ENCODE data around the gene VSX1.

Gene VSX1

DNA sequence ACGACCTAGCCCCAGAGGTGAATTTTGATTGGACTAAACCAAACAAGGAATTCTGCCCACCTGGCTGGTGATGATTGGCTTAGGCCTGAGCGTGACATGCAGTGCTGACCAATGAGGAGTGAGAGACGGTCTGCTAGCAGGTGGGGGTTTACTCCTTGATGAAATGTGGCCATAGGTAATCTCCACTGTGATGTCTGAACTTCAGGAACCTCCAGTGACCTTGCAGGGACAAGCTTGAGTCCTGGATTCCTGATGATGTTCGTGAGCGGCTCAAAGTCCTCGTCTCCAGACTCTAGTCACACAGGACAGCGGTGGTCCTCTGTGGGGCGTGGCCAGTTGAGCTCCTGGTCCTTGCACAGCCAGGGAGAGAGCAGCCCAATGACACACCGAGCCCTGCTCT is 8.4 kb downstream of the VSX1 start:
- Histone ChIP-seq H3K36me3 (ENCODE audit: control insufficient read depth in 1 of 2, insufficient read depth in 2 of 2, low read length in 2 of 2) (no peaks in the 10 kb centered on the region), H2BK5ac (ENCODE audit: low read depth, low read length, poor library complexity) (no peak overlapping the region), H3K79me1 (ENCODE audit: low read length) (no peaks in the 10 kb centered on the region), H3K23ac (ENCODE audit: low read length) (no peak overlapping the region), H2BK120ac (ENCODE audit: insufficient read depth, low read length, poor library complexity) (no peak overlapping the region), H2AFZ (ENCODE audit: insufficient read depth, low read length, poor library complexity) (no peak overlapping the region), H3K18ac (ENCODE audit: low read length) (no peak overlapping the region), H3K9ac (ENCODE audit: low read length) (no peak overlapping the region), H3K4me3 (ENCODE audit: low read depth, low read length) (no peak overlapping the region), H3K4me2 (ENCODE audit: low read length) (no peak overlapping the region), H3K79me2 (ENCODE audit: control insufficient read depth, insufficient read depth, low read length, poor library complexity) (no peaks in the 10 kb centered on the region), H4K8ac (ENCODE audit: low read depth, low read length) (no peak overlapping the region), H4K12ac (ENCODE audit: low read depth, low read length) (no peak overlapping the region), H2AK5ac (ENCODE audit: low read length) (no peak overlapping the region), H3K27ac (ENCODE audit: low read depth, low read length) (no peak overlapping the region), H3K4me1 (ENCODE audit: control insufficient read depth in 1 of 2, insufficient read depth in 2 of 2, low read length in 2 of 2) (no peaks in the 10 kb centered on the region), H3K9me3 (ENCODE audit: insufficient read depth, low read depth, low read length) (peaks cover 2% of the 10 kb centered on the region), H2BK12ac (ENCODE audit: low read length) (no peak overlapping the region), H3K14ac (ENCODE audit: low read length) (no peak overlapping the region), H3K4ac (ENCODE audit: low read depth, low read length) (no peak overlapping the region), H4K91ac (ENCODE audit: low read depth, low read length) (no peak overlapping the region), H3K27me3 (ENCODE audit: insufficient read depth, low read length) (peaks cover 14% of the 10 kb centered on the region)
- no peak for DNase-seq
- no CpG with 5 or more reads among the region's 9 CpGs for WGBS (ENCODE audit: extremely low coverage, insufficient coverage, insufficient read length)

DNA sequence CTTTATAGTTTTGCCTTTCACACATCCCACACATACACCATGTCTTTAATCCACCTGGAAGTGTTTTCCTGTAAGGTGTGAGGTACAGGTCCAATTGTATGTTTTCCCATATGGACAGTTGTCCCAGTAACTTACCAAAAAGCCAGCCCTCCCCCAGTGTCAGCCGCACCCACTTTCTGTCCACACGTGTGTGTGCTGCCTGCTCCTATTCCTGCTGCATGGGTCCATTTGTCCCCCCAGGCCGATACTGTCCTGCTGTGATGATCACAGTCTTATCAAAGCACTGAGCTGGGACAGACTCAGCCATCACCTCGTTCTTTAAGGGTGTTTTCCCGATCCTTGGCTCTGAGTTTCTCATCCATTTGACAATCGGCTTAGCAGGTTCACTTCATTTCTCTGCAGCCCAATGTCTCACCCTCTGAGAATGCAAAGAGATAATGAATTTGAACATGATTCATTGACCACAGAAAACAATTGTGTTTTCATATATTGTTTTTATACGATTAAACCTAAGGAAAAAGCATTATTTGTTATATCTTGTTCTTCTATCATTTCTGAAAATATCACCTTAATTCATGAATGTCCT is 9.6 kb downstream of the VSX1 start:
- no peak overlapping the region for H3K9ac ChIP-seq (ENCODE audit: low read length)
- peaks cover 8% of the 10 kb centered on the region for H3K9me3 ChIP-seq (ENCODE audit: insufficient read depth, low read depth, low read length)
- H2BK12ac ChIP-seq (ENCODE audit: low read length), result no peak overlapping the region
- no peak overlapping the region for H3K18ac ChIP-seq (ENCODE audit: low read length)
- no peak overlapping the region for H2BK5ac ChIP-seq (ENCODE audit: low read depth, low read length, poor library complexity)
- DNase-seq, result no peak
- H3K27ac ChIP-seq (ENCODE audit: low read depth, low read length), result no peak overlapping the region
- no peaks in the 10 kb centered on the region for H3K4me1 ChIP-seq (ENCODE audit: control insufficient read depth in 1 of 2, insufficient read depth in 2 of 2, low read length in 2 of 2)
- H3K36me3 ChIP-seq (ENCODE audit: control insufficient read depth in 1 of 2, insufficient read depth in 2 of 2, low read length in 2 of 2), result no peaks in the 10 kb centered on the region
- no peak overlapping the region for H4K8ac ChIP-seq (ENCODE audit: low read depth, low read length)
- H3K4me2 ChIP-seq (ENCODE audit: low read length), result no peak overlapping the region
- H3K79me1 ChIP-seq (ENCODE audit: low read length), result no peaks in the 10 kb centered on the region
- no peak overlapping the region for H2AK5ac ChIP-seq (ENCODE audit: low read length)
- WGBS (ENCODE audit: extremely low coverage, insufficient coverage, insufficient read length), result no CpG with 5 or more reads among the region's 7 CpGs
- H3K79me2 ChIP-seq (ENCODE audit: control insufficient read depth, insufficient read depth, low read length, poor library complexity), result no peaks in the 10 kb centered on the region
- no peak overlapping the region for H3K23ac ChIP-seq (ENCODE audit: low read length)
- no peak overlapping the region for H4K91ac ChIP-seq (ENCODE audit: low read depth, low read length)
- H3K14ac ChIP-seq (ENCODE audit: low read length), result no peak overlapping the region
- H3K4ac ChIP-seq (ENCODE audit: low read depth, low read length), result no peak overlapping the region
- no peak overlapping the region for H2BK120ac ChIP-seq (ENCODE audit: insufficient read depth, low read length, poor library complexity)
- no peak overlapping the region for H3K4me3 ChIP-seq (ENCODE audit: low read depth, low read length)
- H3K27me3 ChIP-seq (ENCODE audit: insufficient read depth, low read length), result peaks cover 8% of the 10 kb centered on the region
- H4K12ac ChIP-seq (ENCODE audit: low read depth, low read length), result no peak overlapping the region
- no peak overlapping the region for H2AFZ ChIP-seq (ENCODE audit: insufficient read depth, low read length, poor library complexity)

DNA sequence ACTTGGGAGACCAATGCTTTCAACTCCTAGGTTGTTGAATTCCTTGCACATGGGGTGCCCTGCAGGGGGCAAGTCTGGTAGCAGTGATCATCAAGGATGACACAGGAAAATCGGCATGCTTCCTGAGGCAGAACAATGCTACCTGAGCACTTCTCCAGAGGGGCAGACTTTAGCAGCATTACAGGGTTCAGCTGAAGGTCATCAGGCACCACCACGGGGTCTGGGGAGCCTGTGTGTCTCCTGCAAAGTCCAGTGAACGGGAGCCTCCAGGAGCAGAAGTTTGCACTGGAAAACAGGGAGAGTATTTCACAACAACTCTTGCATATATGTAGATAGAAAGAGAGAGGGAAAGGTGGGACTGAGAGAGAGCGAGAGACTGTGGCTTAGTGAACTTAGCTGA is 10.2 kb downstream of the VSX1 start:
- no peak overlapping the region for H3K9ac ChIP-seq (ENCODE audit: low read length)
- no peak overlapping the region for H3K23ac ChIP-seq (ENCODE audit: low read length)
- no peak overlapping the region for H2BK5ac ChIP-seq (ENCODE audit: low read depth, low read length, poor library complexity)
- H3K79me2 ChIP-seq (ENCODE audit: control insufficient read depth, insufficient read depth, low read length, poor library complexity), result no peaks in the 10 kb centered on the region
- no peak overlapping the region for H3K14ac ChIP-seq (ENCODE audit: low read length)
- no CpG with 5 or more reads among the region's 4 CpGs for WGBS (ENCODE audit: extremely low coverage, insufficient coverage, insufficient read length)
- H2AFZ ChIP-seq (ENCODE audit: insufficient read depth, low read length, poor library complexity), result no peak overlapping the region
- H3K4me2 ChIP-seq (ENCODE audit: low read length), result no peak overlapping the region
- peaks cover 5% of the 10 kb centered on the region for H3K27me3 ChIP-seq (ENCODE audit: insufficient read depth, low read length)
- H4K8ac ChIP-seq (ENCODE audit: low read depth, low read length), result no peak overlapping the region
- H3K18ac ChIP-seq (ENCODE audit: low read length), result no peak overlapping the region
- H4K12ac ChIP-seq (ENCODE audit: low read depth, low read length), result no peak overlapping the region
- no peak overlapping the region for H2AK5ac ChIP-seq (ENCODE audit: low read length)
- no peak for DNase-seq
- H3K9me3 ChIP-seq (ENCODE audit: insufficient read depth, low read depth, low read length), result peaks cover 12% of the 10 kb centered on the region
- no peak overlapping the region for H3K27ac ChIP-seq (ENCODE audit: low read depth, low read length)
- H3K4me3 ChIP-seq (ENCODE audit: low read depth, low read length), result no peak overlapping the region
- no peak overlapping the region for H2BK120ac ChIP-seq (ENCODE audit: insufficient read depth, low read length, poor library complexity)
- no peak overlapping the region for H4K91ac ChIP-seq (ENCODE audit: low read depth, low read length)
- no peak overlapping the region for H3K4ac ChIP-seq (ENCODE audit: low read depth, low read length)
- no peaks in the 10 kb centered on the region for H3K79me1 ChIP-seq (ENCODE audit: low read length)
- no peak overlapping the region for H2BK12ac ChIP-seq (ENCODE audit: low read length)
- H3K36me3 ChIP-seq (ENCODE audit: control insufficient read depth in 1 of 2, insufficient read depth in 2 of 2, low read length in 2 of 2), result no peaks in the 10 kb centered on the region
- no peaks in the 10 kb centered on the region for H3K4me1 ChIP-seq (ENCODE audit: control insufficient read depth in 1 of 2, insufficient read depth in 2 of 2, low read length in 2 of 2)

DNA sequence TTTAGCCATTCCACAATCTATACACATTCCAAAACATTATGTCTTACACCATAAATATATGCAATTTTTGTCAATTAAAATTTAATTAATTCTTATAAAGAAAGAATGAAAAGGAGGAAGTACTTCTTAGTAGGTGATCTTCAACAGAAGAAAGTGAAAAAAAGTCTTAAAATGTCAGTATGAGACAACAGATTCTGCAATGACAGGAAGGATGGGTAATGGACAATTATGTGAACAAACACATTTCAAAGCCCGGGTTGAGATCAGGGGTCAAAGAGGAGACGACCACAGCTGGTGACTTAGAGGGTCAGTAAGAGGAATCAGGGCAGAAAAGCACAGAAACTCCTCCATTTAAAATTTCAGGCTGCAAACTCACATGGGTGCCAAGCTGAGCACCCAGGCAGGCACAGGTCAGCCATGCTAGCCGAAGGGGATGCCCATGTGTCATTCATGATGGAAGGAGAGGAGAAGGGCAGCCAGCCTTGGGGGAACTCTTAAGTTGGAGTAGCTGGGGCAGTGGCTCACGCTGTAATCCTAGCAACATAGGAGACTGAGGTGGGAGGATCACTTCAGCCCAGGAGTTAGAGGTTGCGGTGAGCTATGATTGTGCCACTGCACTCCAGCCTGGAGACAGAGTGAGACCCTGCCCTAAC is 11.0 kb downstream of the VSX1 start:
- no peak overlapping the region for H3K23ac ChIP-seq (ENCODE audit: low read length)

More for the DNA sequence above, 11.0 kb downstream of the VSX1 start:
- Histone ChIP-seq H3K18ac (ENCODE audit: low read length) (no peak overlapping the region), H3K14ac (ENCODE audit: low read length) (no peak overlapping the region), H4K8ac (ENCODE audit: low read depth, low read length) (no peak overlapping the region), H2BK12ac (ENCODE audit: low read length) (no peak overlapping the region), H3K9me3 (ENCODE audit: insufficient read depth, low read depth, low read length) (peaks cover 12% of the 10 kb centered on the region), H2BK120ac (ENCODE audit: insufficient read depth, low read length, poor library complexity) (no peak overlapping the region), H3K4ac (ENCODE audit: low read depth, low read length) (no peak overlapping the region), H3K4me1 (ENCODE audit: control insufficient read depth in 1 of 2, insufficient read depth in 2 of 2, low read length in 2 of 2) (no peaks in the 10 kb centered on the region), H2AFZ (ENCODE audit: insufficient read depth, low read length, poor library complexity) (no peak overlapping the region), H3K4me3 (ENCODE audit: low read depth, low read length) (no peak overlapping the region), H3K36me3 (ENCODE audit: control insufficient read depth in 1 of 2, insufficient read depth in 2 of 2, low read length in 2 of 2) (no peaks in the 10 kb centered on the region), H2BK5ac (ENCODE audit: low read depth, low read length, poor library complexity) (no peak overlapping the region), H3K79me1 (ENCODE audit: low read length) (no peaks in the 10 kb centered on the region), H3K9ac (ENCODE audit: low read length) (no peak overlapping the region), H3K27ac (ENCODE audit: low read depth, low read length) (no peak overlapping the region), H3K27me3 (ENCODE audit: insufficient read depth, low read length) (peaks cover 5% of the 10 kb centered on the region), H4K12ac (ENCODE audit: low read depth, low read length) (no peak overlapping the region), H3K4me2 (ENCODE audit: low read length) (no peak overlapping the region), H3K79me2 (ENCODE audit: control insufficient read depth, insufficient read depth, low read length, poor library complexity) (no peaks in the 10 kb centered on the region), H2AK5ac (ENCODE audit: low read length) (no peak overlapping the region), H4K91ac (ENCODE audit: low read depth, low read length) (no peak overlapping the region)
- no peak for DNase-seq
- no CpG with 5 or more reads among the region's 5 CpGs for WGBS (ENCODE audit: extremely low coverage, insufficient coverage, insufficient read length)
